ENCODE measurements around the gene YBX3. TPM values are rescaled to one million over a fixed set of nuclear protein-coding genes. Genes with fewer than 3 reads are reported as not detected.

The YBX3 gene
- total and polyA plus RNA-seq, 2 donors (not counting 1 experiment from before 2014, with no cell fraction given): 60.8 to 191 TPM

DNA sequence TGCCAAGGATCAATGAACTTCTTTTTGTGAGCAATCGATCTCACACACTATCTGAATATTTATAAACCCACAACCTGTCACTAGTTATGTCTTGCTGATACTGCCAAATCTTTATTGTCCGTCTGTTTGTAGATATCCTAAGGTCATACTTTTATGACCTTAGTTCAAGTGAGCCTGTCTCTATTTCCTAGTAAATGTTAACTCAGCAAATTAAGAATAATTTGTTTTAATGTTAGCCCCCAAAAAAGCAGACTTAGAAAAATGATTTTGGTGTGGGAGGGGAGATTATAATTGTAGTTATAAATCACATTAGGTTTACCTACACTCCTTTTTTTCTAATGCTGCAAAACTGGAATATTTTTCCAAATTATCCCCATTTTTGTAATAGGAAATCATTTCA, 58.6 kb downstream of the YBX3 start:
- H3K9me3 ChIP-seq (ENCODE audit: control extremely low read depth in 1 of 3, control insufficient read depth in 2 of 3, insufficient read depth in 1 of 3, low read length in 2 of 3): no peaks in the 10 kb centered on the region
- ATAC-seq (ENCODE audit: low read depth): no peak

DNA sequence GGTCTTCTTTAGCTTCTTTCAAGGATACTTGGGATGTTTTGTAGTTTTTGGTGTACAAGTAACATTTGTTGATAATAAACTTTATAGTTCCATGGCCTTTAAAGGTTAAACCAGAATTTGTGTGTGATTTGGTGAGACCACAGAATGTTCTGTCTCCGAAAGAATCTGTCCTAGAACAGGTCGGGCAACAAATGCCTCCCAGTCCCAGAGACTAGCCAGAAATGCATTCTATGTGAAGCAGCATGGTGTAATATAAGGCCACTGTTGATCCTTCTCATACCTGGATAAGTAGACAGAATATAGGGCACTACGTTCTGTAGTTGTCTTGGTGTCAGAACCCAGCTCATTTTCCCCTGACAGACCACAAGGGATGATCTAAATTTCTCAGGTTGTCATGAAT, 59.3 kb downstream of the YBX3 start:
- 87% methylated on average over 3 of the region's 3 CpGs for WGBS (ENCODE audit: insufficient coverage)
- TF ChIP-seq EZH2 (IDR thresholded peaks at IDR 0.05; ENCODE audit: borderline replicate concordance, insufficient read depth, low read depth, low read length, poor library complexity, severe bottlenecking): no peak
- TF ChIP-seq, protein P1, sequence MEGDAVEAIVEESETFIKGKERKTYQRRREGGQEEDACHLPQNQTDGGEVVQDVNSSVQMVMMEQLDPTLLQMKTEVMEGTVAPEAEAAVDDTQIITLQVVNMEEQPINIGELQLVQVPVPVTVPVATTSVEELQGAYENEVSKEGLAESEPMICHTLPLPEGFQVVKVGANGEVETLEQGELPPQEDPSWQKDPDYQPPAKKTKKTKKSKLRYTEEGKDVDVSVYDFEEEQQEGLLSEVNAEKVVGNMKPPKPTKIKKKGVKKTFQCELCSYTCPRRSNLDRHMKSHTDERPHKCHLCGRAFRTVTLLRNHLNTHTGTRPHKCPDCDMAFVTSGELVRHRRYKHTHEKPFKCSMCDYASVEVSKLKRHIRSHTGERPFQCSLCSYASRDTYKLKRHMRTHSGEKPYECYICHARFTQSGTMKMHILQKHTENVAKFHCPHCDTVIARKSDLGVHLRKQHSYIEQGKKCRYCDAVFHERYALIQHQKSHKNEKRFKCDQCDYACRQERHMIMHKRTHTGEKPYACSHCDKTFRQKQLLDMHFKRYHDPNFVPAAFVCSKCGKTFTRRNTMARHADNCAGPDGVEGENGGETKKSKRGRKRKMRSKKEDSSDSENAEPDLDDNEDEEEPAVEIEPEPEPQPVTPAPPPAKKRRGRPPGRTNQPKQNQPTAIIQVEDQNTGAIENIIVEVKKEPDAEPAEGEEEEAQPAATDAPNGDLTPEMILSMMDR (IDR thresholded peaks at IDR 0.05): no peak
- ChIA-PET POLR2A (no interaction called here), CTCF (no interaction called here)
- Histone ChIP-seq H2AFZ (ENCODE audit: insufficient read depth, low read depth, low read length, poor library complexity, severe bottlenecking) (no peak overlapping the region), H3K79me2 (ENCODE audit: control insufficient read depth, insufficient read depth, low read length) (no peaks in the 10 kb centered on the region), H3K27ac (ENCODE audit: low read length in 2 of 2) (no peak overlapping the region), H3K36me3 (replicated peaks in 1 of 2; ENCODE audit: control extremely low read depth in 1 of 2, control insufficient read depth in 1 of 2, extremely low read depth in 1 of 2, insufficient read depth in 2 of 2, low read length in 1 of 2) (no peaks in the 10 kb centered on the region), H3K4me2 (replicated peaks; ENCODE audit: low read depth, low read length, poor library complexity, severe bottlenecking) (no peak overlapping the region), H3K9ac (ENCODE audit: low read length) (no peak overlapping the region), H3K9me3 (ENCODE audit: control extremely low read depth in 1 of 3, control insufficient read depth in 2 of 3, insufficient read depth in 1 of 3, low read length in 2 of 3) (no peaks in the 10 kb centered on the region), H3K4me1 (ENCODE audit: control insufficient read depth in 2 of 2, insufficient read depth in 2 of 2, low read length in 2 of 2) (peaks cover 0 to 3% of the 10 kb centered on the region in 2 donors), H3K27me3 (replicated peaks in 1 of 4; ENCODE audit: control extremely low read depth in 1 of 4, control insufficient read depth in 3 of 4, insufficient read depth in 4 of 4, low read length in 3 of 4) (peaks cover 0 to 4% (median 0%) of the 10 kb centered on the region in 4 experiments), H4K20me1 (ENCODE audit: control insufficient read depth, insufficient read depth, low read length, poor library complexity, severe bottlenecking) (no peaks in the 10 kb centered on the region), H3K4me3 (ENCODE audit: control extremely low read depth in 1 of 5, extremely low read depth in 1 of 5, insufficient read depth in 1 of 5, low read depth in 2 of 5, low read length in 4 of 5) (no peak overlapping the region)
- peaks cover 26% of the 10 kb centered on the region for H3K27me3 Mint-ChIP-seq
- H3K27ac Mint-ChIP-seq: no peak overlapping the region
- intact Hi-C loops (cut with micrococcal nuclease): no loop called here
- H3K4me1 Mint-ChIP-seq: peaks cover 8% of the 10 kb centered on the region
- DNase-seq (no peak), ATAC-seq (ENCODE audit: low read depth) (no peak)
- H3K9me3 Mint-ChIP-seq (ENCODE audit: insufficient read depth): no peaks in the 10 kb centered on the region
- no peak overlapping the region for H3K4me3 Mint-ChIP-seq

More for the DNA sequence above, 58.6 kb downstream of the YBX3 start:
- Histone ChIP-seq H3K27me3 (replicated peaks in 1 of 4; ENCODE audit: control extremely low read depth in 1 of 4, control insufficient read depth in 3 of 4, insufficient read depth in 4 of 4, low read length in 3 of 4) (peaks cover 0 to 4% (median 0%) of the 10 kb centered on the region in 4 experiments), H3K4me3 (ENCODE audit: control extremely low read depth in 1 of 5, extremely low read depth in 1 of 5, insufficient read depth in 1 of 5, low read depth in 2 of 5, low read length in 4 of 5) (no peak overlapping the region), H3K79me2 (ENCODE audit: control insufficient read depth, insufficient read depth, low read length) (no peaks in the 10 kb centered on the region), H3K4me1 (ENCODE audit: control insufficient read depth in 2 of 2, insufficient read depth in 2 of 2, low read length in 2 of 2) (peaks cover 0 to 4% of the 10 kb centered on the region in 2 donors), H4K20me1 (ENCODE audit: control insufficient read depth, insufficient read depth, low read length, poor library complexity, severe bottlenecking) (no peaks in the 10 kb centered on the region), H3K4me2 (replicated peaks; ENCODE audit: low read depth, low read length, poor library complexity, severe bottlenecking) (no peak overlapping the region), H3K27ac (ENCODE audit: low read length in 2 of 2) (no peak overlapping the region), H3K9ac (ENCODE audit: low read length) (no peak overlapping the region), H3K36me3 (replicated peaks in 1 of 2; ENCODE audit: control extremely low read depth in 1 of 2, control insufficient read depth in 1 of 2, extremely low read depth in 1 of 2, insufficient read depth in 2 of 2, low read length in 1 of 2) (no peaks in the 10 kb centered on the region), H2AFZ (ENCODE audit: insufficient read depth, low read depth, low read length, poor library complexity, severe bottlenecking) (no peak overlapping the region)
- Mint-ChIP-seq H3K27me3 (peaks cover 29% of the 10 kb centered on the region), H3K4me1 (peaks cover 8% of the 10 kb centered on the region), H3K9me3 (ENCODE audit: insufficient read depth) (no peaks in the 10 kb centered on the region), H3K4me3 (no peak overlapping the region), H3K27ac (no peak overlapping the region)
- intact Hi-C loops (cut with micrococcal nuclease): no loop called here
- TF ChIP-seq, protein P1 (IDR thresholded peaks at IDR 0.05): no peak
- no peak for TF ChIP-seq EZH2 (IDR thresholded peaks at IDR 0.05; ENCODE audit: borderline replicate concordance, insufficient read depth, low read depth, low read length, poor library complexity, severe bottlenecking)
- ChIA-PET CTCF (no interaction called here), POLR2A (no interaction called here)
- WGBS (ENCODE audit: insufficient coverage): no CpG with 5 or more reads among the region's 2 CpGs
- no peak for DNase-seq
